Spleen (tissue), 7 donors: ENCODE measurements around the gene RELL1.

Experiments
- POLR2AphosphoS5 ChIP-seq, 3 donors: sonication (generic); formaldehyde crosslinking; IDR thresholded peaks; one replicate each; pipeline ENCODE4 v1.5.1; 2017; ENCODE audit warnings: antibody characterized with exemption in 3 of 3
- TF ChIP-seq, protein P1 (sequence below), 11 experiments: fragments of 200-600 bp in 7 of 11; fragments of 450-650 bp in 4 of 11; sonication (generic) in 4 of 11; IDR thresholded peaks in 8 of 11; conservative IDR thresholded peaks in 3 of 11; 1 replicate in 7 of 11; 2 replicates in 4 of 11; pipeline versions ENCODE4 v1.4.0 to v1.8.0; 2016 to 2021; ENCODE audit warnings: antibody characterized with exemption in 11 of 11, inconsistent platforms in 4 of 11, mild to moderate bottlenecking in 1 of 11
- donor health status: DM: no; HTN: no; CAD: no; lungs with moderate emphysema.
- donor health status: DM: no; HTN: no; CAD: no.
- donor health status: DM: no; HTN: no; CAD: no.

DNA sequence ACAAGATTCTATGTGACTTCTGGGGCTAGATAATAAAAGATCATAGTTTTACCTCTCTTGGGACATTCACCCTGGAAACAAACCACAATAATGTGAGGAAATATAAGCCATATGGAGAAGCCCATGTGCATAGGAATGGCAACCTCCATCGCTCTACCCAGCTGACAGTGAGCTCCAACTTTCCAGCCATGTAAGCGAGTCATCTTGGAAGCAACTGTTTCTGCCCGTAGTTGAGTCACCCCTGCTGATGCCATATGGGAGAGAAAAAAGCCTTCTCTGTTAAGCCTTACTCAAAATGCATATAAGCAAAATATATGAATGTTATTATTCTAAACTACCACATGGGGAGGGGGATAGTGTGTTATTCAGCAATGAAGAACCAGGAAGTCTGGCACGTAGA is 31.4 kb upstream of the RELL1 start:
- TF ChIP-seq POLR2AphosphoS5 (IDR thresholded peaks at IDR 0.05): no peak
- TF ChIP-seq, protein P1, sequence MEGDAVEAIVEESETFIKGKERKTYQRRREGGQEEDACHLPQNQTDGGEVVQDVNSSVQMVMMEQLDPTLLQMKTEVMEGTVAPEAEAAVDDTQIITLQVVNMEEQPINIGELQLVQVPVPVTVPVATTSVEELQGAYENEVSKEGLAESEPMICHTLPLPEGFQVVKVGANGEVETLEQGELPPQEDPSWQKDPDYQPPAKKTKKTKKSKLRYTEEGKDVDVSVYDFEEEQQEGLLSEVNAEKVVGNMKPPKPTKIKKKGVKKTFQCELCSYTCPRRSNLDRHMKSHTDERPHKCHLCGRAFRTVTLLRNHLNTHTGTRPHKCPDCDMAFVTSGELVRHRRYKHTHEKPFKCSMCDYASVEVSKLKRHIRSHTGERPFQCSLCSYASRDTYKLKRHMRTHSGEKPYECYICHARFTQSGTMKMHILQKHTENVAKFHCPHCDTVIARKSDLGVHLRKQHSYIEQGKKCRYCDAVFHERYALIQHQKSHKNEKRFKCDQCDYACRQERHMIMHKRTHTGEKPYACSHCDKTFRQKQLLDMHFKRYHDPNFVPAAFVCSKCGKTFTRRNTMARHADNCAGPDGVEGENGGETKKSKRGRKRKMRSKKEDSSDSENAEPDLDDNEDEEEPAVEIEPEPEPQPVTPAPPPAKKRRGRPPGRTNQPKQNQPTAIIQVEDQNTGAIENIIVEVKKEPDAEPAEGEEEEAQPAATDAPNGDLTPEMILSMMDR (IDR thresholded peaks at IDR 0.05 in 8 of 11, conservative IDR thresholded peaks at IDR 0.05 in 3 of 11): no peak
